GM19099 (cell line): ENCODE results near the gene ITGAD.

Source experiments
- POLR2A ChIP-seq: IDR thresholded peaks from 3 replicates; pipeline ENCODE4 v1.6.1; 2011; ENCODE audit warnings: low read depth; ENCODE audit not compliant: insufficient read length; ENCODE audit errors: extremely low read depth

The ITGAD gene

DNA sequence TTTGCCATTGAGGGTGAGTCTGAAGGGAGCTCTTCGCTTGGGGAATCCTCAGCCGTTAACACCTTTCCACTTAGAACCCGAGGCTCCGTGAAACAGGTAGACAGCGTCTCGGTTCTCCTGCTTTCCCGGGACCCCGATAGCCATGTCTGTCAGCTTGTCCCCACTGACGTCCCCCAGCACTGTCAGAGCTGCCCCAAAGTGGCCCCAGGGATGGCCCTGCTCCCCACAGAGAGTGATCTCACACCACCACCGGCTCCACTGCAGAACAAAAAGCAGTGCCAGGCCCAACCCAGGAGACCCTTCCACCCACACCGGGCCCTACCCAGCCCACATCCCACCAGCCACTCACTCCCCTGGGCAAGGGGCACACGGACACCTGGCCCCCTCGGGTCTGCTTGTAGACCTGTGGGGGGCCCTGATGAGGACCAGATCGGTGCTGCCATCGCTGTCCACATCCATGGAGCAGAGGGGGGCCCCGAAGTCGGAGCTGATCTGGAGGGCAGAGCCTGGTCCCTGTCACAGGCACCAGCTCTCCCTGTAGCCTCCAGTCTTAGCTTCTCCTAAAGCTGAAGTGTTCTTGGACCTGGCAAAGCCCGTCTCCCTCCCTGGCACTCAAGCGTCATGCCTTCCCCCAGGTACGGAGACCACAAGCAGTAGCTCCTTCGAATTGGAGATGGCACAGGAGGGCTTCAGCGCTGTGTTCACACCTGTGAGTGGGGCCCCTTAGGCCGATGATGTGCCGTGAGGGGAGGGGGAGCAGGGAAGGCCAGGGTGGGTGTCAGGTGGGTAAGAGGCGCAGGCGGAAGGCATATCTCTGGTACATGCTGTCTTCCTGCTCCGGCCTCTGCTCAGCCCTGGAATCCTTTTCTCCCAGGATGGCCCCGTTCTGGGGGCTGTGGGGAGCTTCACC lies 31.7 kb upstream of the ITGAD start:
- no peak for TF ChIP-seq POLR2A

DNA sequence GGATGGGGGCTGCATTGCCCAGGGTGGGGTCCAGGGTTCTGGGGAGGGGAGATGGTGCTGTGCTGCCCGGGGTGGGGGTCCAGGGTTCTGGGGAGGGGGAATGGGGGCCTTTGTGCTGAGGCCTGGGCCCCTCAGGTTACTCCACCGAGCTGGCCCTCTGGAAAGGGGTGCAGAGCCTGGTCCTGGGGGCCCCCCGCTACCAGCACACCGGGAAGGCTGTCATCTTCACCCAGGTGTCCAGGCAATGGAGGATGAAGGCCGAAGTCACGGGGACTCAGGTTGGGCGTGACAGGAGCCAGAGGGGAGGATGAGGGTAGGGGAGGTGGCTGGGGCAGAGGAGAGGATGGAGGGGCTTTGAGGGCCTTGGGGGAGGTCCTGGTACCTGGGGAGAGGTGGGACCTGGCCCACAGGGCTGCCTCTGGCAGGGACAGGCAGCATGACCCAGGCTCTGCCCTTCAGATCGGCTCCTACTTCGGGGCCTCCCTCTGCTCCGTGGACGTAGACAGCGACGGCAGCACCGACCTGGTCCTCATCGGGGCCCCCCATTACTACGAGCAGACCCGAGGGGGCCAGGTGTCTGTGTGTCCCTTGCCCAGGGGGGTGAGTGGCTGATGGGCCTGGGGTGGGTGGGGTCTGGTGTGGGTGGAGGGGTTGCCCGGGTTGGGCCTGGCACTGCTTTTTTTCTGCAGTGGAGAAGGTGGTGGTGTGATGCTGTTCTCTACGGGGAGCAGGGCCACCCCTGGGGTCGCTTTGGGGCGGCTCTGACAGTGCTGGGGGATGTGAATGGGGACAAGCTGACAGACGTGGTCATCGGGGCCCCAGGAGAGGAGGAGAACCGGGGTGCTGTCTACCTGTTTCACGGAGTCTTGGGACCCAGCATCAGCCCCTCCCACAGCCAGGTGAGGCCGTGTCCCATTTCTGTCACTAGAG lies 30.4 kb upstream of the ITGAD start:
- no peak for TF ChIP-seq POLR2A

DNA sequence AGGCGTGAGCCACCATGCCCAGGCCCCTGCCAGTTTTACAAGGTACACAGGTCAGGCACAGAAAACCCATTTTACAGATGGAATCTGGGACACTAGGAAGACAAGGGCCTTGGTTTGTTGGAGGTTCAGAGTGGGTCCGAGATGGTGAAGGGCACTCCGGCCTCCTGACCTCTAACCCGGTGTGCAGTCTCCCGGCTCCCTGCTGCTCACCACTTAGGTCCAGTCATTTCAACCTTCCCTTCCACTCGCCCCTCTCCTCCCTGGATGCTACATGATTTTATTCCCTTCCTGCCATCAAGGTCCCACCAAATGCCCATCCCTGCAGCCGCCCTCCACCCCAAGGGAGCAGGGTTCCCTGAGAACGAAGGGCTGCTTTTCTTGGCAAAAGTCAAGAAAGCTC lies 29.4 kb upstream of the ITGAD start:
- no peak for TF ChIP-seq POLR2A

DNA sequence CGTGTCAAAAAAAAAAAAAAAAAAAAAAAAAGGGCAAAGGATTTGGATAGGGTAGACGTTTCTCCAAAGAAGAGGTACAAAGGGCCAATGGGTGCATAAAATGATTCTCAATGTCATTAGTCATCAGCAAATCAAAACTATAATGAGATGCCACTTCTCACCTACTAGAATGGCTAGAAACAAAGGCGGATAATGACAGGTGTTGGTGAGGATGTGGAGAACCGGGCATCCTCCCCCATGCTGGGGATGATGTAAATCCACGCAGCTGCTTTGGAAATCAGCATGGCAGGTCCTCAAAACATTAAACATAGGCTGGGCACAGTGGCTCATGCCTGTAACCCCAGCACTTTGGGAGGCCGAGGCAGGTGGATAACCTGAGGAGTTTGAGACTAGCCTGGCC lies 28.7 kb upstream of the ITGAD start:
- TF ChIP-seq POLR2A, result no peak

DNA sequence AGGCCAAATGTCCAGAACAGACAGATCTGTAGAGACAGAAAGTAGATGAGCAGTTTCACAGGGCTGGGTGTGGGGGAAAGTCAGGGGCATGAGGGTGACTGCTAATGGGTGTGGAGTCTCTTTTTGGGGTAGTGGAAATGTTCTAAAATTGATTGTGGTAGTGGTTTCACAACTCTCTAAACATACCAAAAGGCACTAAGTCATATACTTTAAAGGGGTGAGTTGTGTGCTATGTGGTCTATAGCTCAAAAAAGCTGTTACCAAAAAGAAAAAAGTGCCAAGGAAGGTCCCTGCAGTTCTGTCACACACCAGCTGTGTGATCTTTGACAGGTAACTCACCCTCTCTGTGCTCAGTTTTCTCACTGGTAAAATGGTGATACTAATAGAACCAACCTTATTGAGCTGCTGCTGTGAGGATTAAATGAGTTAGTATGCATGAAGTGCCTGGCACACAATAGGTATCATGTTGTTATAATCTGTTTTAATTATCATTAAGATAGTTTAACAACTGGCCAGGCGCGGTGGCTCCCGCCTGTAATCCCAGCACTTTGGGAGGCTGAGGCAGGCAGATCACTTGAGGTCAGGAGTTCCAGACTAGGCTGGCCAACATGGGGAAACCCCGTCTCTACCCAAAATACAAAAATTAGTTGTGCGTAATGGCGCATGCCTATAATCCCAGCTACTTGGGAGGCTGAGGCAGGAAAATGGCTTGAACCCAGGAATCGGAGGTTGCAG lies 27.8 kb upstream of the ITGAD start:
- no peak for TF ChIP-seq POLR2A

DNA sequence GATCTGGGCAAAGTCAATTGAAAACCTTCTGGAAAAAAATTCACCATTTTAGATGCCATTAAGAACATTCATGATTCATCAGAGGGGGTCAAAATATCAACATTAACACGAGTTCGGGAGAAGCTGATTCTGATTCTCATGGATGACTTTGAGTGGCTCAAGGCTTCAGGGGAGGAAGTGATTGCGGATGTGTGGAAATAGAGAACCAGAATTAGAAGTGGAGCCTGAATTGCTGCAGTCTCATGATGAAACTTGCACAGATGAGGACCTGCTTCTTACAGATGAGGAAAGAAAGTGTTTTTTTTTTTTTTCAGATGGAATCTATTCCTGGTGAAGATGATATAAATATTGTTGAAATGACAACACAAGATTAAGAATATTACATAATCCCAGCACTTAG lies 25.3 kb upstream of the ITGAD start:
- no peak for TF ChIP-seq POLR2A

DNA sequence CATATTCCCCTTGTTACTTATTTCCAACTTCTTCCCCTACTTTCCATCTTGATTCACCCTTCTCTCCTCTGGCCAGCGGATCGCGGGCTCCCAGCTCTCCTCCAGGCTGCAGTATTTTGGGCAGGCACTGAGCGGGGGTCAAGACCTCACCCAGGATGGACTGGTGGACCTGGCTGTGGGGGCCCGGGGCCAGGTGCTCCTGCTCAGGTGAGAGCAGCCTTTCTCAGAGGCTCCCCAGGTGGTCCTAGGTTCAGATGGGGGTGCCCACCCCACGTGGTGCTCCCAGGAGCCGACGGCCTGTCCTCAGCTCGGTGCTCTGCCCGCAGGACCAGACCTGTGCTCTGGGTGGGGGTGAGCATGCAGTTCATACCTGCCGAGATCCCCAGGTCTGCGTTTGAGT lies 22.1 kb upstream of the ITGAD start:
- TF ChIP-seq POLR2A, result no peak

DNA sequence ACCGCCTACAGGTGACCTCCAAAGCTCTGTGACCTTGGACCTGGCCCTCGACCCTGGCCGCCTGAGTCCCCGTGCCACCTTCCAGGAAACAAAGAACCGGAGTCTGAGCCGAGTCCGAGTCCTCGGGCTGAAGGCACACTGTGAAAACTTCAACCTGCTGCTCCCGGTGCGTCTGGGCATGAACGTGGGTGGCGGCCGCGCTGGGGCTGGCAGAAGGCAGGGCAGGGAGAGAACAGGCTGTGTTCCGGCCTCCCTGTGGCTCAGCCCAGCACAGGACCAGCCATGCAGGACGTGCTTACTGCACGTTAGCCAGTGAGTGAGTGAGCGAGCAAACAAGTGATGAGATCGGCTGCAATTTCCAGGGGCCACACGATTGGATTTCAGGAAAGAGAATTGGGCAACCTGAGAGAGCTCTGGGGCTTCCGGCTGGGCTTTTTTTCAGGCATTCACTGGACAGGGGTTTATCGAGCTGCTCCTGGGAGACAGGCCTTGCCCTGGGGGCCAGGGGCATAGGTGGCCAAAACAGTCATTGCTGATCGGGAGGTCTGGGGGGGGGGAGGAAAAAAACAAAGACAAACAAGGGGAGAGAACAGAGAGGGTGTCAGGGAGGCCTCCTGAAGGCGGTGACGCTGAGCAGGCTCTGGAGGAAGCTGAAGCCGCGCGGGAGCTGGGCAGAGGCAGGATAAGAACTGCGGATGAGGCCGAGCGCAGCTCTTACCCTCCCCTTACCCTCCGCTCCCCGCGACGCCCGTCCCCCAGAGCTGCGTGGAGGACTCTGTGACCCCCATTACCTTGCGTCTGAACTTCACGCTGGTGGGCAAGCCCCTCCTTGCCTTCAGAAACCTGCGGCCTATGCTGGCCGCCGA lies 21.3 kb upstream of the ITGAD start:
- TF ChIP-seq POLR2A, result no peak

DNA sequence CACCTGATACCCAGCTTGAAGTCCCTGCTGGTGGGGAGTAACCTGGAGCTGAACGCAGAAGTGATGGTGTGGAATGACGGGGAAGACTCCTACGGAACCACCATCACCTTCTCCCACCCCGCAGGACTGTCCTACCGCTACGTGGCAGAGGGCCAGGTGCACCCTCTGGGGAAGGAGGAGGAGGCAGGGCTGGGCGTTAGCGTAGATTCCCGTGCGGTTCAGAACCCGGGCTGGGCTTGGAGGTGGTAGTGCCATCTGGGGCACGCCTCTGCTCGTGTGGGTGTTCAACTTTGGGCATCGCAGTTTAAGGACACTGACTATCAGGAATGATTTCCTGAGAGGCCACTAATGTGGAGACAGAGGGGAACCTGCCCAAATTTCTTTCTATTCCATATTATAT lies 19.9 kb upstream of the ITGAD start:
- TF ChIP-seq POLR2A, result no peak

DNA sequence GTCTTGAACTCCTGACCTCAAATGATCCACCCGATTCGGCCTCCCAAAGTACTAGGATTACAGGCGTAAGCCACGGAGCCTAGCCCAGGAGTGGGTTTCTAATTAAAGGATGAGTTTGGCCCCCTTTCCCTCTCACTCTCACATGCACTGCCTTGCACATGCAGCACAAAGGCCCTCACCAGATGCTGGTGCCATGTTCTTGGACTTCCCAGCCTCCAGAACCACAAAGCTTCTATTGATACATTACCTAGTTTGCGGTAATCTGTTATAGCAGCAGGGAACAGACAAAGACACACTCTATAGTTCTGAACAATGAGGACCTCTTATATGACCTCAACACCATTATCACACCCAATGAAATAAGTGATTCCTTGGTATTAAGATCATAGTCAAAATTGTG lies 17.9 kb upstream of the ITGAD start:
- TF ChIP-seq POLR2A, result no peak

DNA sequence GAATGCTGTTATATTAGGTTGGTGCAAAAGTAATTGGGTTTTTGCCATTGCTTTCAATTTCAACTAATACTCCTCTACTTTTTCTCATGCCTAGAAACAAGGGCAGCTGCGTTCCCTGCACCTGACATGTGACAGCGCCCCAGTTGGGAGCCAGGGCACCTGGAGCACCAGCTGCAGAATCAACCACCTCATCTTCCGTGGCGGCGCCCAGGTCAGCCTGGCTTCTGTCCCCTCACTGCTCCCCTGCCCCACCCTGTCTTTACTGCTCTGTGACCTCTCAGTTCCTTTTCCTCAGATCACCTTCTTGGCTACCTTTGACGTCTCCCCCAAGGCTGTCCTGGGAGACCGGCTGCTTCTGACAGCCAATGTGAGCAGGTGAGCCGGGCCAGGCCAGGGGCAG lies 16.4 kb upstream of the ITGAD start:
- no peak for TF ChIP-seq POLR2A

DNA sequence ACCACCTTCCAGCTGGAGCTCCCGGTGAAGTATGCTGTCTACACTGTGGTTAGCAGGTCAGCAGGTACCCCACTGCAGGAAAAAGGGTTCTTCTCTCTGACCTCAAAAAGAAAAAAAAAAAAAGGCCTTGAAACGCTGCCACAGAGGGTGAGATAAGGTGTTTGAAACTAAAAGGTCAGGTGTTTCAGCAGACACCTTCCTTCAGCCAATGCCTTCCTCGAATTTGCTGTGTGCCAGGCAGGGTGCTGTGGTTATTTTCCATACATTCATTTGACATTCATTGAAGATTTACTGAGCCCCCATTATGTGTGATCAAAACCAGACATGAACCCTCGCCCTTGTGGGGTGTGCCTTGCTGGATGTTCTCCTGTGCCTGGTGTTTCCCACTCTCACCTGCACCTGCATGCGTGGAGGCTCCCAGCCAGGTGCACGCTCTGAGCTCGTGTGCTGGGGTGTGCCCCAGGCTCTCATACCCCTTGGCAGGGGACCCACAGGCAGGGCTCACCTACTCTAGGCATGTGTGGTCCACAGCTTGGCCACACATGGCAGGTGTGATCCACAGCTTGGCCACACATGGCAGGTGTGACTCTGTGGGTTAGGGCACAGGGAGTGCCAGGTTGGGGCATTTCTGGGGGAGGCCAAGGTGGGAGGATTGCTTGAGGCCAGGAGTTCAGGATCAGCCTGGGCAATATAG lies 15.8 kb upstream of the ITGAD start:
- TF ChIP-seq POLR2A, result no peak

DNA sequence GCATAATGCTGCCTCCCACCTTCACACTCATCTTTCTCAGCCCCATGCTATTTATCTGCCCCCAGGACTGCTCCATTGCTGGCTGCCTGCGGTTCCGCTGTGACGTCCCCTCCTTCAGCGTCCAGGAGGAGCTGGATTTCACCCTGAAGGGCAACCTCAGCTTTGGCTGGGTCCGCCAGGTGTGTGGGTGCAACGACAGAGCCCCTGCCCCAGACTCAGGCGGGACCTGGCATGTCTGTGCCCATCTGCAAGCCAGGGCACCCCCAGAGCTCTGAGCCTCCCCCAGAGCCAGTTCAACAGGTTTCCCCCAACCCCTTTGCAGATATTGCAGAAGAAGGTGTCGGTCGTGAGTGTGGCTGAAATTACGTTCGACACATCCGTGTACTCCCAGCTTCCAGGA lies 12.9 kb upstream of the ITGAD start:
- TF ChIP-seq POLR2A, result no peak
